Activated CD8-positive, alpha-beta memory T cell treated with anti-CD3 and anti-CD28 coated beads for 48 hours (primary cell): ENCODE data around the gene C17orf114.

Source experiments
- DNase-seq, 3 experiments: peaks; one replicate each; pipeline ENCODE4 v3.0.0-alpha.2; 2020; ENCODE audit warnings: low read depth in 2 of 3, low spot score in 2 of 3

The C17orf114 gene

GRCh38 chr17:4823373-4824089 lies 21.4 kb upstream of the C17orf114 start:
- DNase-seq, result no peak

- no peak for DNase-seq
These were observed 20.7 kb upstream of the C17orf114 start for GRCh38 chr17:4822835-4823234.

- DNase-seq, result no peak
These were observed 16.1 kb upstream of the C17orf114 start for GRCh38 chr17:4818276-4818675.

- no peak for DNase-seq
These were observed 14.7 kb upstream of the C17orf114 start for GRCh38 chr17:4816826-4817225.

- no peak for DNase-seq
These were observed 13.0 kb upstream of the C17orf114 start for GRCh38 chr17:4815043-4815675.

DNA sequence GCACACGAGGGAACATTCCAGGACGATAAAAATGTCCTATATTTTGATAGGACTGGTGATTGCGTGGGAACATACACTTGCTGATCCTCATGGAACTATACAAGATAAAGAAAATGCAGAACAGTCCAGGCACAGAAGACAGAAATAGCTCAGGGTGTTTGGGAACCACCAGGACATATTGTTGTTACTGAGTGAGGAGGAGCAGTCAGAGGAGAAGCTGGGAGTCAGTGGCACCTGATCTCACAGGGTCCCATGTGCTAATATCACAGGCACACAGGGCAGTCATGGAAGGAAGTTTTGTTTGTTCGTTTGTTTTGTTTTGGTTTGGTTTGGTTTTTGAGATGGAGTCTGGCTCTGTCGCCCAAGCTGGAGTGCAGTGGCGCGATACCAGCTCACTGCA lies 10.6 kb upstream of the C17orf114 start:
- DNase-seq, result no peak

DNA sequence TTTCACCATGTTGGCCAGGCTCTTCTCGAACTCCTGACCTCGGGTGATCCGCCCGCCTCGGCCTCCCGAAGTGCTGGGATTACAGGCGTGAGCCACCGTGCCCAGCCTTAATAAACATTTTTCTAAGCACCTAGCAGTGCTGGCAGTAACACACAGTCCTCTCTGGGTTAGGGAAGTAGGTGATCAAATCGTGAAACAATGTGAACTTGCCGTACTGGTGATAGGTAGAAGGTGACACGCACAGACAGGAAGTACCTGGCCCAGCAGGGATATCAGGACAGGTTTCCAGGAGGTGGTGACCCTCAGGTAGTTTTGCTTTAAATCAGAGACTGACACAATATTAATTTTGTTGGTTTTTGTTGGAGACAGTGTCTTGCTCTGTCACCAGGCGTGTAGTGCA lies 9.3 kb upstream of the C17orf114 start:
- DNase-seq, result no peak

DNA sequence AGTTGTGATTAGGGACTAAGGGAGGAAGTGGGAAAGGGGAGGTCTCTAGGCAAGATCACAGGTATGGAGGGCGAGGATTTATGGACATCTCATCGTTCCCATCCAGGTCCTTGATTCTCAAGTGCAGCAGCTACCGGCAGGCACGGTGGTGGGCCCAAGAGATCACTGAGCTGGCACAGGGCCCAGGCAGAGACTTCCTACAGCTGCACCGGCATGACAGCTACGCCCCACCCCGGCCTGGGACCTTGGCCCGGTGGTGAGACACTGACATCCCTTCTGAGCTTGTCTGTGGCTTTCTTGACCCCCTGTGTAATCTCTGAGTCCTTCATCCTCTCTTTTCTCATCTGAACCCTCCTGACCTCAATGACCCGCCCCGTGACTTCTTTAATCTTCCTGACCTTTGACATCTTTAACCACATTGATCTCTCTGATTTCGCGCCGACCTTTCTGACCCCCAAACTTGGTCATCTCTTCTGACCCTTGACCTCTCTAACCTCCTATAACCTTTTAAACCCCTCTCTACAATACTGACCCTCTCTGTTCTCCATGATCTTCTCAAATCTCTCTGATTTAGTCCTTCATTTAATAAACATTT lies 8.7 kb upstream of the C17orf114 start:
- no peak for DNase-seq

DNA sequence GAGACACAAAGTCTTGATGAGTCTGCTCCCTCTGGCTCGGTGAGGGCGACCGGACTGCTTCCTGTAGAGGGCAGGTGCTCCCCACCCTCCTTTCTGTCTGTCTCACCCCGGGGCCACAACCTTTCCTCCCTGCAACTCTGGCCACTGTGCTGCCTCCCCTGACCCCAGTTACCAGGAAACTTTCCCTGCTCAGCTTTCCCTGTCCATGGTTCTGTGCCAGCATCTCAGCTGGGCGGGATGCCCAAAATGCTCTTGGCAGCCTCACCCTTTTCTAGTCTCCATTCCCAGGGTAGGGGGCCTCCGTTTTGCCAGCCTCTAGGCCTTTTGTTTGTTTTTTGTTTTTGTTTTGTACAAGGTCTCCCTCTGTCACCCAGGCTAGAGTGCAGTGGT lies 6.2 kb upstream of the C17orf114 start:
- no peak for DNase-seq

DNA sequence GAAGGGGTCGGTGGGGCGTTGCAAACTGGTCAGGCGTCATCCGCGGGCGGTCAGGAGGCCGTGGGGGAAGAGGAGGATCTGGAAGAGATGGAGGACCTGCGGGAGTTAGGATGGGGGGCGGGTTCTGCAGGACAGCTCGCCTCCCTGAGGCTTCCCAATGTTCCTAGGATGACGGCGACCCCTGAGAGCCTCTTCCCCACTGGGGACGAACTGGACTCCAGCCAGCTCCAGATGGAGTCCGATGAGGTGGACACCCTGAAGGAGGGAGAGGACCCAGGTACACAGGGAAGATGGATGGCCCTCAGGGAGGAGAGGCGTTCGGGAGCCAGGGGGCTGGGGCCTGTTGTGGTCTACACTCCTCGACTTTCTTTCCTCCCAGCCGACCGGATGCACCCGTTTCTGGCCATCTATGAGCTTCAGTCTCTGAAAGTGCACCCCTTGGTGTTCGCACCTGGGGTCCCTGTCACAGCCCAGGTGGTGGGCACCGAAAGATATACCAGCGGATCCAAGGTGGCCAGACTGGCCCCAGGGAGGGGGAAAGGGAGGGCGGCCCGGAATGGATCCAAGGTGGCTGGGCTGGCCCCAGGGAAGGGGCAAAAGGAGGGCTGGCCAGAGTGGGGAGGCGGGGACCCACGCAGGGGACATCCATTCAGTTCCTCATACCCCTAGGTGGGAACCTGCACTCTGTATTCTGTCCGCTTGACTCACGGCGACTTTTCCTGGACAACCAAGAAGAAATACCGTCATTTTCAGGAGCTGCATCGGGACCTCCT lies 5.7 kb upstream of the C17orf114 start:
- no peak for DNase-seq

GRCh38 chr17:4806777-4807604 lies 4.9 kb upstream of the C17orf114 start, which contains the start of gene PLD2:
Gene PLD2 (plus strand): TSS chr17:4807152. CDS start chr17:4807773, 621 bp downstream.
- DNase-seq, result peak; percentile 56 to 74 (median 66)

DNA sequence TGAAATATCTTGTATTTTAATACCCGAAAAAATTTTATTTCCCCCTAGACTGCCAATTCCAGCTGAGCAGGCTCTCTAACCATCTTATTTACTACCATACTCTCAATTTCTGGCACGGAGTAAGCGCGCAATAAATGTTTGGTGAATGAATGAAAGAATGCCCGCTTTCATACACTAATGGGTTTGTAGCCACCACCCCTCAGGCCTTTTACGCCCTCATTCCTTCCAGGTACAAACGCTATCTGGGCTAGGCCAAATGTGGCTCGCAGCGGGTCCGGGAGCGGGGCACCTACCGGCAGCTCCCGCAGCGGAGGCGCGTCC lies 4.3 kb upstream of the C17orf114 start:
- no peak for DNase-seq

- no peak for DNase-seq
These were observed 1.5 kb downstream of the C17orf114 start for GRCh38 chr17:4800462-4801196.

- no peak for DNase-seq
These were observed 5.6 kb downstream of the C17orf114 start for GRCh38 chr17:4796552-4796920.

- DNase-seq, result no peak
These were observed 7.0 kb downstream of the C17orf114 start for GRCh38 chr17:4795168-4795567.

- no peak for DNase-seq
These were observed 11.4 kb downstream of the C17orf114 start for GRCh38 chr17:4790705-4791088.

DNA sequence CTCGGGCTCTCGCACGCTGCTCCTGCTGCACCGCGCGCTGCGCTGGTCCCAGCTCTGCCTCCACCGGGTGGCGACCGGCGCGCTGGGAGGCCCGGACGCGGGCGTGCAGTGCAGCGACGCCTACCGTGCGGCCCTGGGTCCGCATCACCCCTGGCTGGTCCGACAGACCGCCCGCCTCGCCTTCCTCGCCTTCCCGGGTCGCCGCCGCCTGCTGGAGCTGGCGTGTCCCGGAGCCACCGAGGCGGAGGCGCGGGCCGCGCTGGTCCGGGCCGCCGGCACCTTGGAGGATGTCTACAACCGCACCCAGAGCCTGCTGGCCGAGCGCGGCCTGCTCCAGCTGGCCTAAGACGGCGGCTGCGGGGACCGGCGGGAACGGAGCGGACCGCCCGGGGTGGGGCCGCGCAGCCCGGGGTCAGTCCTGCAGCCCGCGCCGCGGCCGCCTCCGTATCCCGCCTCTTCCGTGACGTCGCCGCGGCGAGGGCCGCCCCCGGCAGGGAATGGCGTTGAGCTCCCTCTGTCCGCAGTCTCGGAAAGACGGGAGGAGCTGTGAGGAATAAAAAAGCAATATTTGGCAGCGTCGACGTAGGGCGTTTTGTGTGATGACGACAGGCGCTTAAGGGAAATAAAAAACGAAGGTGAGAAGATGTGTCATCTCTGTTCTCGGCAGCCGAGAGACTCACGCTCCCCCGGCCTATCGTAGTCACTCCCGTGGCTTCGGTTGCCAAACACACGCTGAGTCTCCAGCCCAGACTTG lies 12.0 kb downstream of the C17orf114 start:
- DNase-seq, result peak; percentile 52 to 67 (median 67)

DNA sequence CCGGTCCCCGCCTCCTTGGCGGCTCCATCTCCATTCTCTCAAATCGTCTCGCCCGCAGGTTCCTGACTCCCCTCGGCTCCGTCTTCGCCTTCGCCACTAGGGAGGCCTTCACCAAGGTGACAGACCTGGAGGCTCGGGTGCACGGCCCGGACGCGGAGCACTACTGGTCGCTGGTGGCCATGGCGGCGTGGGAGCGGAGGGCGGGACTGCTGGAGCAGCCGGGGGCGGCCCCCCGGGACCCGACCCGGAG lies 12.5 kb downstream of the C17orf114 start:
- no peak for DNase-seq

GRCh38 chr17:4788807-4789700 lies 13.1 kb downstream of the C17orf114 start, which contains the start of gene GLTPD2:
Gene GLTPD2 (plus strand): TSS chr17:4788964. CDS start chr17:4789012, 48 bp downstream.
- no peak for DNase-seq
